ENCODE results near the gene HNMT.

Gene HNMT

DNA sequence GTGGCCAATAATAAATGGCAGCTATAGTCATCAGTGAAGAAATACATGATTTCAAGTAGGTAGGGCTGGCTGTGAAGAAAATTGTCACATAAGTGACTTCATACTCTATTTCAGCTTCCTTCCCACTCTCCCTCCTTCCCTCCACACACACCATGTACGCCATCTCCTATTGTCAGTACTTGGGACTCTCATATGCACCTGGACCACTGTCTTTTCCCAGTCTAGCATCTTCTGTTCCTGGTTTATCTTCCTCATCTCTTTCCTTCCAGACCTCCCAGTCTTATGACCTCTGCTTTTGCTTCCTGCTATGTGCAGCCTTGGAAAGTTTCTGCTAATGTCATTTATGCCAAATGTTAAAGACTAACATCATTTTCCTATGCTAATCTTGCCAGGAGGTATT, 35.0 kb downstream of the HNMT start:
- H3K9ac ChIP-seq (ENCODE audit: low read depth, low read length), result no peak overlapping the region
- H3K9me3 ChIP-seq (ENCODE audit: insufficient read depth, low read length, severe bottlenecking), result no peaks in the 10 kb centered on the region
- no peak overlapping the region for H3K4me2 ChIP-seq (ENCODE audit: insufficient read depth, low read length)
- no peaks in the 10 kb centered on the region for H4K20me1 ChIP-seq (ENCODE audit: insufficient read depth, low read length)
- no peaks in the 10 kb centered on the region for H3K36me3 ChIP-seq (ENCODE audit: insufficient read depth, low read length)
- ATAC-seq (ENCODE audit: insufficient read depth, low read depth) (no peak), DNase-seq (no peak)
- H3K4me3 ChIP-seq (ENCODE audit: low read depth in 1 of 2, low read length in 2 of 2), result no peak overlapping the region
- TF ChIP-seq EZH2 (IDR thresholded peaks at IDR 0.05; ENCODE audit: borderline replicate concordance, low read depth, low read length, severe bottlenecking), result no peak
- TF ChIP-seq, protein P1, sequence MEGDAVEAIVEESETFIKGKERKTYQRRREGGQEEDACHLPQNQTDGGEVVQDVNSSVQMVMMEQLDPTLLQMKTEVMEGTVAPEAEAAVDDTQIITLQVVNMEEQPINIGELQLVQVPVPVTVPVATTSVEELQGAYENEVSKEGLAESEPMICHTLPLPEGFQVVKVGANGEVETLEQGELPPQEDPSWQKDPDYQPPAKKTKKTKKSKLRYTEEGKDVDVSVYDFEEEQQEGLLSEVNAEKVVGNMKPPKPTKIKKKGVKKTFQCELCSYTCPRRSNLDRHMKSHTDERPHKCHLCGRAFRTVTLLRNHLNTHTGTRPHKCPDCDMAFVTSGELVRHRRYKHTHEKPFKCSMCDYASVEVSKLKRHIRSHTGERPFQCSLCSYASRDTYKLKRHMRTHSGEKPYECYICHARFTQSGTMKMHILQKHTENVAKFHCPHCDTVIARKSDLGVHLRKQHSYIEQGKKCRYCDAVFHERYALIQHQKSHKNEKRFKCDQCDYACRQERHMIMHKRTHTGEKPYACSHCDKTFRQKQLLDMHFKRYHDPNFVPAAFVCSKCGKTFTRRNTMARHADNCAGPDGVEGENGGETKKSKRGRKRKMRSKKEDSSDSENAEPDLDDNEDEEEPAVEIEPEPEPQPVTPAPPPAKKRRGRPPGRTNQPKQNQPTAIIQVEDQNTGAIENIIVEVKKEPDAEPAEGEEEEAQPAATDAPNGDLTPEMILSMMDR (IDR thresholded peaks at IDR 0.05; ENCODE audit: borderline replicate concordance, extremely low read depth, low read length, poor library complexity, severe bottlenecking), result no peak
- no peaks in the 10 kb centered on the region for H3K4me1 ChIP-seq (ENCODE audit: insufficient read depth, low read length)
- H3K79me2 ChIP-seq (ENCODE audit: insufficient read depth, low read length), result no peaks in the 10 kb centered on the region
- H3K27me3 ChIP-seq (ENCODE audit: insufficient read depth, low read length, poor library complexity), result no peaks in the 10 kb centered on the region
- no peak overlapping the region for H3K27ac ChIP-seq (ENCODE audit: low read length)
- H2AFZ ChIP-seq (ENCODE audit: low read depth, low read length), result no peak overlapping the region

DNA sequence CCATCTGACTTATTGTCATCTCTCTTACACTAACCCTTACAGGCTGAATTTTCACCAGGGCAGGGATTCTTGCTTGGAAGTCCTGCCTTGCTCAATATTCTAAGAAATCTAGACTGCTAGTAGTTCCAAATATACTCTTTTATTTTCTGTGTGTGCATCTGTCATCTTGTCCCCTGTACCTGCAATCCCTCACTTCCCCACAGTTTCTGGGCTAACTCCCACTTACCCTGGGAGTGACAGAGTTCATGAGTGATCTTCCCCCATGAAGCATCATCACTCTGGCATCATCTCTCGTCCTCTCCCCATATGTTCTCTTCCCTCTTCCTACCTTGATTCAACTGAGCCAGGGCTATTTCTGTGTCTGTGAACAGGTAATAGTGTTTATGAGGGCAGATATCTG, 35.7 kb downstream of the HNMT start:
- Histone ChIP-seq H3K9me3 (ENCODE audit: insufficient read depth, low read length, severe bottlenecking) (no peaks in the 10 kb centered on the region), H3K9ac (ENCODE audit: low read depth, low read length) (no peak overlapping the region), H3K36me3 (ENCODE audit: insufficient read depth, low read length) (no peaks in the 10 kb centered on the region), H2AFZ (ENCODE audit: low read depth, low read length) (no peak overlapping the region), H3K27ac (ENCODE audit: low read length) (no peak overlapping the region), H3K4me2 (ENCODE audit: insufficient read depth, low read length) (no peak overlapping the region), H3K4me1 (ENCODE audit: insufficient read depth, low read length) (no peaks in the 10 kb centered on the region), H3K27me3 (ENCODE audit: insufficient read depth, low read length, poor library complexity) (no peaks in the 10 kb centered on the region), H4K20me1 (ENCODE audit: insufficient read depth, low read length) (no peaks in the 10 kb centered on the region), H3K4me3 (ENCODE audit: low read depth in 1 of 2, low read length in 2 of 2) (no peak overlapping the region), H3K79me2 (ENCODE audit: insufficient read depth, low read length) (no peaks in the 10 kb centered on the region)
- DNase-seq, result no peak
- no peak for ATAC-seq (ENCODE audit: insufficient read depth, low read depth)
- no peak for TF ChIP-seq EZH2 (IDR thresholded peaks at IDR 0.05; ENCODE audit: borderline replicate concordance, low read depth, low read length, severe bottlenecking)
- TF ChIP-seq, protein P1 (IDR thresholded peaks at IDR 0.05; ENCODE audit: borderline replicate concordance, extremely low read depth, low read length, poor library complexity, severe bottlenecking), result no peak

DNA sequence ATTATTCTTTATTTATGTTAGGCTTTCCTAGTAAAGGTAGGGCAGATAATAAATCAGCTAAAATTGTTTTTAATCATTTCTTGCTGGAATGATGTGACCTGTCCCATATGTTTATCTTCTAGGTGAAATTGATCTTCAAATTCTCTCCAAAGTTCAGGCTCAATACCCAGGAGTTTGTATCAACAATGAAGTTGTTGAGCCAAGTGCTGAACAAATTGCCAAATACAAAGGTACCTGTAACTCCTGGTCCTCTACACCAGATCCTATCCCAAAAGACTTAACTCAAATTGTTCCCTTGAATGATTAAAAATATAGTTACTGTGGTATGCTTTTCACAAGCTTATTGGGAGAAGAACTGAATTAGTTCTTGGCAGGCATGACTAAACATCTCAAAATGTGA, 36.5 kb downstream of the HNMT start:
- Histone ChIP-seq H3K4me2 (ENCODE audit: insufficient read depth, low read length) (no peak overlapping the region), H3K79me2 (ENCODE audit: insufficient read depth, low read length) (no peaks in the 10 kb centered on the region), H3K27ac (ENCODE audit: low read length) (no peak overlapping the region), H3K4me1 (ENCODE audit: insufficient read depth, low read length) (no peaks in the 10 kb centered on the region), H3K9me3 (ENCODE audit: insufficient read depth, low read length, severe bottlenecking) (no peaks in the 10 kb centered on the region), H3K36me3 (ENCODE audit: insufficient read depth, low read length) (no peaks in the 10 kb centered on the region), H4K20me1 (ENCODE audit: insufficient read depth, low read length) (no peaks in the 10 kb centered on the region), H2AFZ (ENCODE audit: low read depth, low read length) (no peak overlapping the region), H3K9ac (ENCODE audit: low read depth, low read length) (no peak overlapping the region), H3K27me3 (ENCODE audit: insufficient read depth, low read length, poor library complexity) (no peaks in the 10 kb centered on the region), H3K4me3 (ENCODE audit: low read depth in 1 of 2, low read length in 2 of 2) (no peak overlapping the region)
- no peak for TF ChIP-seq EZH2 (IDR thresholded peaks at IDR 0.05; ENCODE audit: borderline replicate concordance, low read depth, low read length, severe bottlenecking)
- TF ChIP-seq, protein P1 (IDR thresholded peaks at IDR 0.05; ENCODE audit: borderline replicate concordance, extremely low read depth, low read length, poor library complexity, severe bottlenecking), result no peak
- no peak for DNase-seq
- ATAC-seq (ENCODE audit: insufficient read depth, low read depth), result no peak

DNA sequence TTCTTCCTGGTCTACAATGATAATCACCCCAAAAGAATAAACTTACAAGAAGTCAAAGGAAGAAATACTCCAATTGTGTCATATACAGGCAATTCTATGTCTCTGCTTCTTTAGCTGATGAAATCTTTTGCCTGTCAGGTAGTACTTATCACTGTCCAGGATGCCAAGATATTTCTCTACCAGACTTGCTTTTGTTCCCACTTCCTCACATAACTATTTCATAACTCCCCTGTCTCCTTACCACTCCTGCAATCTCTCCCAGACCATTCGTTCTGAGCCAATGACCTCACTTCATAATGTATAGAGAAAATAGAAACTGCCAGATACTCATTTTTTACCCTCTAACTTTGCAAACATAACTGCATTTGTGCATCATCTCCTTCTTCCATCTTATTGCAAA, 39.1 kb downstream of the HNMT start:
- no peaks in the 10 kb centered on the region for H3K79me2 ChIP-seq (ENCODE audit: insufficient read depth, low read length)
- no peaks in the 10 kb centered on the region for H3K27me3 ChIP-seq (ENCODE audit: insufficient read depth, low read length, poor library complexity)
- H3K4me3 ChIP-seq (ENCODE audit: low read depth in 1 of 2, low read length in 2 of 2), result no peak overlapping the region
- TF ChIP-seq, protein P1 (IDR thresholded peaks at IDR 0.05; ENCODE audit: borderline replicate concordance, extremely low read depth, low read length, poor library complexity, severe bottlenecking), result no peak
- TF ChIP-seq EZH2 (IDR thresholded peaks at IDR 0.05; ENCODE audit: borderline replicate concordance, low read depth, low read length, severe bottlenecking), result no peak
- ATAC-seq (ENCODE audit: insufficient read depth, low read depth), result no peak
- no peaks in the 10 kb centered on the region for H3K9me3 ChIP-seq (ENCODE audit: insufficient read depth, low read length, severe bottlenecking)
- no peak overlapping the region for H3K9ac ChIP-seq (ENCODE audit: low read depth, low read length)
- no peak overlapping the region for H2AFZ ChIP-seq (ENCODE audit: low read depth, low read length)
- H3K27ac ChIP-seq (ENCODE audit: low read length), result no peak overlapping the region
- no peaks in the 10 kb centered on the region for H4K20me1 ChIP-seq (ENCODE audit: insufficient read depth, low read length)
- H3K36me3 ChIP-seq (ENCODE audit: insufficient read depth, low read length), result no peaks in the 10 kb centered on the region
- DNase-seq, result no peak
- no peak overlapping the region for H3K4me2 ChIP-seq (ENCODE audit: insufficient read depth, low read length)
- H3K4me1 ChIP-seq (ENCODE audit: insufficient read depth, low read length), result no peaks in the 10 kb centered on the region

Measured in DND-41 (cell line).